Activated CD8-positive, alpha-beta T cell treated with anti-CD3 and anti-CD28 coated beads for 36 hours (primary cell): ENCODE measurements around the gene ARIH2. TPM values are rescaled to one million over a fixed set of nuclear protein-coding genes. Genes with fewer than 3 reads are reported as not detected.
A peak's percentile ranks its signal among the peaks of the same experiment; 100 is the strongest.

Experiments
- ATAC-seq: fragments of 200-7000 bp; cut with Tn5 transposase; one replicate; pipeline ENCODE4 v1.10.0; 2021; ENCODE audit warnings: mild to moderate bottlenecking, moderate library complexity
- CTCF ChIA-PET: fragments of 350-600 bp; sonication (Branson Sonifier 250); formaldehyde crosslinking; loops from one replicate; lab custom pipeline; 2021; ENCODE audit warnings: antibody characterized with exemption; lab: Charles Lee
- POLR2A ChIA-PET: fragments of 350-600 bp; sonication (Branson Sonifier 250); formaldehyde crosslinking; loops from one replicate; lab custom pipeline; 2021; ENCODE audit warnings: antibody characterized with exemption; lab: Charles Lee
- DNase-seq: peaks from one replicate; pipeline ENCODE4 v3.0.0-alpha.2; 2020
- H3K27ac Mint-ChIP-seq: one replicate; pipeline ENCODE4 v1.8.0; 2021; ENCODE audit warnings: mild to moderate bottlenecking, mixed read lengths
- H3K27me3 Mint-ChIP-seq: one replicate; pipeline ENCODE4 v1.8.0; 2021; ENCODE audit warnings: mixed read lengths
- H3K36me3 Mint-ChIP-seq: one replicate; pipeline ENCODE4 v1.8.0; 2021; ENCODE audit warnings: low read depth, mixed read lengths
- H3K4me1 Mint-ChIP-seq: one replicate; pipeline ENCODE4 v1.8.0; 2021; ENCODE audit warnings: low read depth, mixed read lengths
- H3K4me3 Mint-ChIP-seq: one replicate; pipeline ENCODE4 v1.8.0; 2021; ENCODE audit warnings: mild to moderate bottlenecking, moderate library complexity, mixed read lengths
- H3K9me3 Mint-ChIP-seq: one replicate; pipeline ENCODE4 v1.8.0; 2021; ENCODE audit warnings: mixed read lengths
- intact Hi-C: fragments of 100-400 bp; cut with micrococcal nuclease; formaldehyde crosslinking; loops from one replicate; pipeline ENCODE4 v1.10.0; 2022
- total RNA-seq, 2 experiments: library from RNA; stranded (reverse); gene quantifications; one replicate each; pipeline ENCODE4 v1.2.3, GENCODE V29; 2021
- TF ChIP-seq, protein P1 (sequence below): fragments of 200-600 bp; IDR thresholded peaks from one replicate; pipeline ENCODE4 v1.8.0; 2022; ENCODE audit warnings: antibody characterized with exemption, mild to moderate bottlenecking

Gene ARIH2
- total RNA-seq, 2 experiments from 2014 or later, result 98.2 to 115 TPM

DNA sequence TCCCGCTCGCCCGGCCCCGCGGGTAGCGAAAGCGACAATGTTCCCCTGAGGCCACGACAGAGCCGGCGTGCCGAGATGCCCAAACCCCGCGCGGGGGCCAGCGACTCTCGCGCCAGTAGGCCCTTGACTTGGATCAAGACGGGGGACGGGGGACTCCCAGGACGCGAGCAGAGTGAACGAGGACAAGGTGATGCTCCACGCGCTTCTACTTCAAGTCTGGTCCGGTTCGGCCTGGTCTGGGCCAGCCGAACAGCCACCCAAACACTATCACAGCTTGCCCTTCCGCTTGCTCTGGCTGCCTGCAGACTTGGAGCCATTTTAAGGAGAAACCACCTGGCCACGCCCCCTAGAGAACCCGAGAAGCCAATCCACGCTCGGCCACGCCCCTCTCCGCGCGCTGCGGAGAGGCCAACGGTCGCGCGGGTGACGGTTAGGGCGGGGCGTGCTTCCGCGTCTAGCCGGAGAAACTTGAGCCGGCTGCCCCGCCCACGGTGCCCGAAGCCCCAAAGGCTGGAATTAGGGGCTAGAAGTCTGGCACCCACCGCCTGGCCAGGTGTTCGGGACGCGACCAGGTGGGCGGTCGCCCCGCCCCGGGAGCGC lies 102.7 kb downstream of the ARIH2 start:
- DNase-seq (peak; percentile 100), ATAC-seq (peak; percentile 76)
- Mint-ChIP-seq H3K27ac (peak overlapping the region; percentile 94), H3K36me3 (peaks cover 49% of the 10 kb centered on the region), H3K9me3 (no peaks in the 10 kb centered on the region), H3K4me3 (peak overlapping the region; percentile 87), H3K27me3 (no peaks in the 10 kb centered on the region), H3K4me1 (peaks cover 44% of the 10 kb centered on the region)
- ChIA-PET POLR2A (interaction anchor here (0.6 to 12.0 kb wide), 21 partner anchors 7 to 449 kb away, joined by 3 to 200 read pairs (median 4); partner anchors contain the start of genes ARIH2, DAG1, IMPDH2 and P4HTM), CTCF (interaction anchor here (0.6 to 5.9 kb wide), 10 partner anchors 8 to 98 kb away, joined by 3 to 64 read pairs (median 12); partner anchors contain the start of genes P4HTM, QRICH1 and WDR6)
- TF ChIP-seq, protein P1, sequence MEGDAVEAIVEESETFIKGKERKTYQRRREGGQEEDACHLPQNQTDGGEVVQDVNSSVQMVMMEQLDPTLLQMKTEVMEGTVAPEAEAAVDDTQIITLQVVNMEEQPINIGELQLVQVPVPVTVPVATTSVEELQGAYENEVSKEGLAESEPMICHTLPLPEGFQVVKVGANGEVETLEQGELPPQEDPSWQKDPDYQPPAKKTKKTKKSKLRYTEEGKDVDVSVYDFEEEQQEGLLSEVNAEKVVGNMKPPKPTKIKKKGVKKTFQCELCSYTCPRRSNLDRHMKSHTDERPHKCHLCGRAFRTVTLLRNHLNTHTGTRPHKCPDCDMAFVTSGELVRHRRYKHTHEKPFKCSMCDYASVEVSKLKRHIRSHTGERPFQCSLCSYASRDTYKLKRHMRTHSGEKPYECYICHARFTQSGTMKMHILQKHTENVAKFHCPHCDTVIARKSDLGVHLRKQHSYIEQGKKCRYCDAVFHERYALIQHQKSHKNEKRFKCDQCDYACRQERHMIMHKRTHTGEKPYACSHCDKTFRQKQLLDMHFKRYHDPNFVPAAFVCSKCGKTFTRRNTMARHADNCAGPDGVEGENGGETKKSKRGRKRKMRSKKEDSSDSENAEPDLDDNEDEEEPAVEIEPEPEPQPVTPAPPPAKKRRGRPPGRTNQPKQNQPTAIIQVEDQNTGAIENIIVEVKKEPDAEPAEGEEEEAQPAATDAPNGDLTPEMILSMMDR, result no peak
- intact Hi-C loops, result loop anchor here (5.0 kb wide), 1 partner anchor 34 kb away; no protein-coding TSS in a partner anchor

DNA sequence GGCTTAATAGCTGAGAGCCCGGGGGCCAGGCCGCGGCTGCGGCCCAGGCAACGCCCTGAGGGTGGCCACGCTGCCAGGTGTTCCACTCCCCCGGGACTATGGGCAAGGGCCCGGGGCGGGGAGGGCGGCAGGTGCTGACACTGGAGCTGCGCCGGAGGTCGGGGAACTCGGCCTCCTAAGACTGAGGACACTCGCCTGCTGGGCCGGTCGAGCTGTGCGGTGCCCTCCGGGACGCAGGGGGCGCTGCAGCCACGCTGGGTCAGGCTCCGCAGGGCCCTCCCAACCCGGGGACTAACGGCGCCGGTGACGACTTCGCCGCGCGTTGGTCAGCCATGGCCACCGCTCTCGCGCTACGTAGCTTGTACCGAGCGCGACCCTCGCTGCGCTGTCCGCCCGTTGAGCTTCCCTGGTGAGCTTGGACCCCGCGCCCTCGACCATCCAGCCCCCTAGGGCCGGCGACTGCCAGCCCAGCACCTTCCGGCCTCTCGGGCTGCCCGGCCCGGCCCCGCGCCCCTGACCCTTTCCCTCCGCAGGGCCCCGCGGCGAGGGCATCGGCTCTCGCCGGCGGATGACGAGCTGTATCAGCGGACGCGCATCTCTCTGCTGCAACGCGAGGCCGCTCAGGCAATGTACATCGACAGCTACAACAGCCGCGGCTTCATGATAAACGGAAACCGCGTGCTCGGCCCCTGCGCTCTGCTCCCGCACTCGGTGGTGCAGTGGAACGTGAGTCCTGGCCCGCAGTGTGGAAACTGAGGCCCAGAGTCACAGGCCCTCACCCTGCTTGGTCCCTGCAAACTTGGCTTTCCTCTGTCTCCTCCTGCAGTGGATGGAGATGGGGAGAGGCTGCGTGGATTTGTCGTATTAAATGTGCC lies 103.4 kb downstream of the ARIH2 start, which contains the start of gene NDUFAF3:
TSS of gene NDUFAF3 (plus strand) at position 309 of the 875 bp plus-strand sequence. CDS start at position 333, 24 bp downstream.
- POLR2A ChIA-PET, result interaction anchor here (0.9 to 12.0 kb wide), 16 partner anchors 8 to 318 kb away, joined by 3 to 200 read pairs (median 5); partner anchors contain the start of genes ARIH2, P4HTM, QARS1 and QRICH1
- Mint-ChIP-seq H3K27me3 (no peaks in the 10 kb centered on the region), H3K36me3 (peaks cover 57% of the 10 kb centered on the region), H3K27ac (peak within 1 kb of the TSS; percentile 94), H3K4me3 (peak within 1 kb of the TSS; percentile 87), H3K4me1 (peaks cover 48% of the 10 kb centered on the region), H3K9me3 (no peaks in the 10 kb centered on the region)
- TF ChIP-seq, protein P1, result peak; percentile 99
- intact Hi-C loops, result loop anchor here (5.0 kb wide), 1 partner anchor 35 kb away; no protein-coding TSS in a partner anchor
- ATAC-seq, result peak; percentile 74
- CTCF ChIA-PET, result interaction anchor here (0.6 to 5.9 kb wide), 12 partner anchors 9 to 99 kb away, joined by 3 to 64 read pairs (median 8); partner anchors contain the start of genes P4HTM, QRICH1, USP19 and WDR6
- peak; percentile 95 for DNase-seq

DNA sequence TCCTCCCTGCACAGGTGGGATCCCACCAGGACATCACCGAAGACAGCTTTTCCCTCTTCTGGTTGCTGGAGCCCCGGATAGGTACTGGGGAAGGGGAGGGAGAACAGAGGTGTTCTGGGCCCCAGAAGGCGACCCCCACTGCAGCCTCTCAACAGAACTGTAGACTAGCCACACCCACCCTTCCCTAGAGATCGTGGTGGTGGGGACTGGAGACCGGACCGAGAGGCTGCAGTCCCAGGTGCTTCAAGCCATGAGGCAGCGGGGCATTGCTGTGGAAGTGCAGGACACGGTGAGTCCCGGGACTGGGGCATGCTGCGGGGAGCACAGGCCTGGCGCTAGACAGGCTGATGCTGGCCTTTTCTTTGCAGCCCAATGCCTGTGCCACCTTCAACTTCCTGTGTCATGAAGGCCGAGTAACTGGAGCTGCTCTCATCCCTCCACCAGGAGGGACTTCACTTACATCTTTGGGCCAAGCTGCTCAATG lies 104.1 kb downstream of the ARIH2 start:
- H3K4me3 Mint-ChIP-seq, result peak overlapping the region; percentile 87
- ATAC-seq (no peak), DNase-seq (peak; percentile 36)
- no peaks in the 10 kb centered on the region for H3K27me3 Mint-ChIP-seq
- no peaks in the 10 kb centered on the region for H3K9me3 Mint-ChIP-seq
- TF ChIP-seq, protein P1, result no peak
- peaks cover 63% of the 10 kb centered on the region for H3K36me3 Mint-ChIP-seq
- ChIA-PET POLR2A (interaction anchor here (1.0 to 12.0 kb wide), 12 partner anchors 8 to 317 kb away, joined by 3 to 200 read pairs (median 8); partner anchors contain the start of genes ARIH2, P4HTM, QARS1 and QRICH1), CTCF (interaction anchor here (0.6 to 5.9 kb wide), 9 partner anchors 10 to 98 kb away, joined by 4 to 64 read pairs (median 13); partner anchors contain the start of genes P4HTM, QRICH1, USP19 and WDR6)
- peaks cover 54% of the 10 kb centered on the region for H3K4me1 Mint-ChIP-seq
- intact Hi-C loops, result loop anchor here (5.0 kb wide), 1 partner anchor 35 kb away; no protein-coding TSS in a partner anchor
- peak overlapping the region; percentile 94 for H3K27ac Mint-ChIP-seq

DNA sequence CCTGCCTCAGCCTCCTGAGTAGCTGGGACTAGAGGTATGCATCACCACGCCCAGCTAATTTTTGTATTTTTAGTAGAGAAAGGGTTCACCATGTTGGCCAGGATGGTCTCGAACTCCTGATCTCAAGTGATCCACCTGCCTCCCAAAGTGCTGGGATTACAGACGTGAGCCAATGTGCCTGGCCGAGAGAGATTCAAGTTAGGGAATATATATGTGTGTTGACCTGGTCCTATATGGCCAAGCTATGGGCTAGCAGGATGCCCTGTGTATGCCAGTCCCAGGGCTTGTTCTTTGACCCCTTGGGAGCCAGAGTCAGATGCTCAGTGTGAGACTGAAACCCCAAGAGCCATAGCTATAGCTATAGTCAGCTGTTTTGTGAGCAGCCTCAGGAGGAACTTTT lies 105.1 kb downstream of the ARIH2 start:
- intact Hi-C loops, result loop anchor here (5.0 kb wide), 1 partner anchor 36 kb away; no protein-coding TSS in a partner anchor
- CTCF ChIA-PET, result interaction anchor here (0.9 to 5.9 kb wide), 4 partner anchors 10 to 70 kb away, joined by 3 to 64 read pairs (median 20); partner anchors contain the start of genes P4HTM, QRICH1 and WDR6

More for the DNA sequence above, 105.1 kb downstream of the ARIH2 start:
- H3K9me3 Mint-ChIP-seq, result no peaks in the 10 kb centered on the region
- H3K36me3 Mint-ChIP-seq, result peaks cover 72% of the 10 kb centered on the region
- peak overlapping the region; percentile 87 for H3K4me3 Mint-ChIP-seq
- no peak for ATAC-seq
- H3K4me1 Mint-ChIP-seq, result peaks cover 60% of the 10 kb centered on the region
- no peak for DNase-seq
- H3K27me3 Mint-ChIP-seq, result no peaks in the 10 kb centered on the region
- TF ChIP-seq, protein P1, result no peak
- peak overlapping the region; percentile 67 for H3K27ac Mint-ChIP-seq
- POLR2A ChIA-PET, result interaction anchor here (0.6 to 12.0 kb wide), 7 partner anchors 8 to 141 kb away, joined by 3 to 200 read pairs (median 36); partner anchors contain the start of genes P4HTM, QRICH1 and WDR6
